SH-SY5Y (cell line): ENCODE measurements around the gene KCNJ10.

ENCODE experiments used
- GATA2 ChIP-seq: IDR thresholded peaks from 2 replicates; pipeline ENCODE4 v1.6.1; 2011; ENCODE audit warnings: mild to moderate bottlenecking, low read depth, low read length
- GATA3 ChIP-seq: IDR thresholded peaks from 2 replicates; pipeline ENCODE4 v1.6.1; 2011; ENCODE audit warnings: low read depth, mild to moderate bottlenecking, low read length, moderate library complexity

DNA sequence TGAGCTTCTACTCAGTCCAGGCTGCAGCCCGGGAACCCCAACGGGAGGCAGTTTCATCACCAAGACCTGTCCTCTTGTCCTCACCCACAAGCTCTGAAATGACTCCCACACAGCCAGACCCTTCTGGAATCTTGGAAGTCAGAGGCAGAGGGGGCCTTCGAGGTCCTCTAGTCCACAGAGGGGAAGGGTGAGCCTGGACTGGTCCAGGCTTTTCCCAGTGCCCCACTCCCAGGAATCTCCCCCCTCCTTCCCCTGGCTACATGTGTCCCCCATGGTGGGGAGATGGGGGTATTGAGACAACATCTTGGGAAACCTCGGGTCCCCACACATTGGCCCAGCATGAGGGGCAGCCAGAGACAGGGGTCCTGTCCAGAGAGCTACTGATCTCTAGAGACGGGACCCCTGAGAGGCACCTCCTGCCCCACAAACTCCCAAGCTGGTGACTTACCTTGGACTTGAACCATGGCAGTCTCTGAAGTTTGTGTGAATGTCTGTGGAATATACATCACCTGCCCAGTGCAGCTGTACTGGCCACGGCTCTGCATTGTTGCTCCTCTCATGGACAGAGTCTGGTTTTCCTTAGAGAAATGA, 96.5 kb downstream of the KCNJ10 start:
- TF ChIP-seq GATA2, result no peak
- no peak for TF ChIP-seq GATA3
